ENCODE results near the gene KHDC1L. TPM values are rescaled to one million over a fixed set of nuclear protein-coding genes. Genes with fewer than 3 reads are reported as not detected.

Gene KHDC1L
- total and polyA plus RNA-seq, 2 of the 4 experiments (the other 2 are of a cell fraction): 0.18 to 0.68 TPM

Other genes with a start within 250 kb of the KHDC1L start
- gene KHDC1, start 37.7 kb upstream of the KHDC1L start, total RNA-seq (2012; rRNA removed): 1.6 and 1.7 TPM in 2 replicates
- 4.1 and 5.5 TPM in 2 replicates for gene KHDC1, start 37.7 kb upstream of the KHDC1L start, polyA plus RNA-seq (2012; rRNA removed)
- gene DPPA5, start 128.8 kb upstream of the KHDC1L start, total RNA-seq (2012; rRNA removed): not detected in 2 replicates
- not detected in 2 replicates for gene DPPA5, start 128.8 kb upstream of the KHDC1L start, polyA plus RNA-seq (2012; rRNA removed)
- gene KHDC3L, start 137.2 kb upstream of the KHDC1L start, total RNA-seq (2012; rRNA removed): not detected in 2 replicates
- not detected in 2 replicates for gene KHDC3L, start 137.2 kb upstream of the KHDC1L start, polyA plus RNA-seq (2012; rRNA removed)
- gene OOEP, start 144.4 kb upstream of the KHDC1L start, total RNA-seq (2012; rRNA removed): not detected in 2 replicates
- gene OOEP, start 144.4 kb upstream of the KHDC1L start, polyA plus RNA-seq (2012; rRNA removed): not detected in 2 replicates
- under 0.01 TPM in 1 of 2 replicates, not detected in the other for gene DDX43, start 169.3 kb upstream of the KHDC1L start, total RNA-seq (2012; rRNA removed)
- 0.07 TPM in 1 of 2 replicates, not detected in the other for gene DDX43, start 169.3 kb upstream of the KHDC1L start, polyA plus RNA-seq (2012; rRNA removed)
- gene CGAS, start 226.8 kb upstream of the KHDC1L start, total RNA-seq (2012; rRNA removed): 1.6 and 4.2 TPM in 2 replicates
- 1.3 and 1.5 TPM in 2 replicates for gene CGAS, start 226.8 kb upstream of the KHDC1L start, polyA plus RNA-seq (2012; rRNA removed)
- 34.7 and 39.8 TPM in 2 replicates for gene MTO1, start 236.2 kb upstream of the KHDC1L start, total RNA-seq (2012; rRNA removed)
- 12.7 and 15.0 TPM in 2 replicates for gene MTO1, start 236.2 kb upstream of the KHDC1L start, polyA plus RNA-seq (2012; rRNA removed)

Measured in IMR-90 (cell line).